ENCODE results near the gene SEPTIN12. TPM values are rescaled to one million over a fixed set of nuclear protein-coding genes. Genes with fewer than 3 reads are reported as not detected.

The SEPTIN12 gene
- total and polyA plus RNA-seq, 2 donors (not counting 3 experiments of a cell fraction or from before 2014, with no cell fraction given): not detected

GRCh38 chr16:4769306-4769638 is 18.9 kb downstream of the SEPTIN12 start:
- Histone ChIP-seq H3K36me3 (ENCODE audit: control insufficient read depth in 2 of 2, extremely low read depth in 1 of 2, insufficient read depth in 2 of 2, low read length in 2 of 2) (peaks cover 0 to 7% of the 10 kb centered on the region in 2 experiments), H3K9me3 (replicated peaks; ENCODE audit: control insufficient read depth, insufficient read depth, low read length) (no peaks in the 10 kb centered on the region), H3K4me2 (ENCODE audit: insufficient read depth, low read length) (peak overlapping the region; percentile 43), H4K20me1 (replicated peaks; ENCODE audit: control insufficient read depth, extremely low read depth, insufficient read depth, low read length) (no peaks in the 10 kb centered on the region), H2AFZ (ENCODE audit: low read depth, low read length) (peak overlapping the region; percentile 83), H3K79me2 (ENCODE audit: control insufficient read depth, insufficient read depth, low read length) (peaks cover 12% of the 10 kb centered on the region), H3K9me1 (replicated peaks; ENCODE audit: control insufficient read depth, extremely low read depth, insufficient read depth, low read length) (no peaks in the 10 kb centered on the region), H3K27me3 (ENCODE audit: control insufficient read depth in 2 of 2, insufficient read depth in 2 of 2, low read length in 2 of 2) (no peaks in the 10 kb centered on the region), H3K4me1 (ENCODE audit: control insufficient read depth, extremely low read depth, insufficient read depth, low read length) (peaks cover 15% of the 10 kb centered on the region), H3K4me3 (replicated peaks in 1 of 3; ENCODE audit: insufficient read depth in 1 of 3, low read depth in 1 of 3, low read length in 3 of 3) (no peak overlapping the region), H3K9ac (replicated peaks; ENCODE audit: extremely low read depth, insufficient read depth, low read length) (no peak overlapping the region), H3K27ac (ENCODE audit: insufficient read depth, low read depth, low read length) (no peak overlapping the region)
- no peak for FAIRE-seq
- no peak for DNase-seq (ENCODE audit: low read depth, low spot score)
- intact Hi-C loops (cut with micrococcal nuclease): no loop called here
- POLR2A ChIA-PET: interaction anchor here (0.6 to 0.8 kb wide), 2 partner anchors 11 to 35 kb away, joined by 3 read pairs; partner anchors contain the start of genes ANKS3 and DNAAF8
- TF ChIP-seq GATA2 (IDR thresholded peaks at IDR 0.05; ENCODE audit: insufficient read depth, insufficient read length, low read depth, low read length) (no peak), EZH2 (IDR thresholded peaks at IDR 0.05; ENCODE audit: borderline replicate concordance, low read depth, low read length, severe bottlenecking) (no peak), POLR2A (IDR thresholded peaks at IDR 0.05; ENCODE audit: low read depth, low read length) (no peak), MAX (IDR thresholded peaks at IDR 0.05; ENCODE audit: insufficient read depth, insufficient read length) (no peak), CTCF (IDR thresholded peaks at IDR 0.05; ENCODE audit: extremely low read depth in 1 of 2, insufficient read depth in 1 of 2, low read depth in 1 of 2, low read length in 2 of 2) (no peak), JUN (IDR thresholded peaks at IDR 0.05; ENCODE audit: borderline replicate concordance, insufficient read depth, insufficient read length, low read depth) (no peak), FOS (IDR thresholded peaks at IDR 0.05; ENCODE audit: borderline replicate concordance, insufficient read depth, low read length) (no peak), MYC (IDR thresholded peaks at IDR 0.05; ENCODE audit: low read depth, low read length) (no peak), POLR2AphosphoS5 (IDR thresholded peaks at IDR 0.05; ENCODE audit: insufficient read depth, low read depth, low read length) (no peak)
- CTCF ChIA-PET: interaction anchor here (0.6 to 1.4 kb wide), 3 partner anchors 17 to 188 kb away, joined by 3 to 6 read pairs (median 3); partner anchors contain the start of genes ANKS3 and DNAAF8
- no TSS peak for BruUV-seq (replicated peaks)
- dilution Hi-C loops (cut with MboI; ENCODE audit: extremely low pct_ligation_motif_present, low sequenced_read_pairs): no loop called here

Data from endothelial cell of umbilical vein (primary cell).